ENCODE measurements around the gene CYGB. TPM values are rescaled to one million over a fixed set of nuclear protein-coding genes. Genes with fewer than 3 reads are reported as not detected.

Gene CYGB
- polyA plus RNA-seq, 1 of the 3 experiments (the other 2 are of a cell fraction) = 1.7 TPM

DNA sequence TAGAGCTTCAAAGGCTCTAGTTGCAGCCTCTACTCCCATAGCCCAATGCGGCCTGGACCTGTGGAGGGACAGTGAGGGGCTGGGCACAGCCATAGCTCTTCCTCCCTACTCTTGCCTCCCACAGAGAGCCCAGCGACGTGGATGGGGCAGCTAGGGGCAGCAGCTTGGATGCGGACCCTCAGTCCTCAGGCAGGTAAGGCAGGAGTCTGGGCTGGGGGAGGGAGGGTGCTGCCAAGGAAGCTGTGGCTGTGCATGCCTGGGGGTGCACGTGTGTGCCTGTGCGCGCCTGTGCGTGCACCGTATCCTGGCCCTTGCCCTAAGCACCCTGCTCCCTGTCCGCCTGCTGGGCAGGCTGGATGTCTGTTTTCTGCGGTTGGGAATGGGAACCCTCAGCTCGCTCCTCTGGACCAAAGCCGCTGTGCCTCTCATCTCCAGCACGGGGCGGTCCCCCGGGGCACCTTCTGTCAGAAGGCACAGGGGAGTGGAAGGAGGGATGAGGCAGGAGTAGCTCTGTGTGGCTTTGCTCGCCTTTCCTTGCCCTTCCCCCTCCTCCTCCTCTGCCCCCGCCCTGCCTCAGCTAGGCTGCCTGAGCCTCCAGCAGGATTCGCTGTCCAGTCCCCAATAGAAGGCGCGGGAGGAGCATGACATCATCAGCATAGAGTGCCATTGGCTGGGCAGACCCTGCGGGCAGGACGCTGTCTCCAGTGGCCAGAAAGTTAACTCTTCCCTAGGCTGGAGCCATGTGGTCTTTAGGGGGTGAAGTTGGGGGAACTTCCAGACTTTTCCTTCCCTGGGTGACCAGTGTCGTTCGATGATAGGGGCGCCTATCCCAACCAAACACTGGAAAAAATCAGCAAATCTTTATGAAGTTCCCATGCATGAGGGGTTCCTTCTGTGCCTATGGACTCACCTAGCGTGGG is 3.1 kb upstream of the CYGB start (continued):
- TF ChIP-seq, protein P1, sequence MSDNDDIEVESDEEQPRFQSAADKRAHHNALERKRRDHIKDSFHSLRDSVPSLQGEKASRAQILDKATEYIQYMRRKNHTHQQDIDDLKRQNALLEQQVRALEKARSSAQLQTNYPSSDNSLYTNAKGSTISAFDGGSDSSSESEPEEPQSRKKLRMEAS (IDR thresholded peaks at IDR 0.05; ENCODE audit: low read depth) = peak; percentile 92
- TF ChIP-seq NRF1 (IDR thresholded peaks at IDR 0.05; ENCODE audit: low read depth, low read length) = peak; percentile 32; the same call in 1 of the 2 replicates
- TF ChIP-seq RCOR1 (IDR thresholded peaks at IDR 0.05; ENCODE audit: low read length) = peak; percentile 75; the same call in 1 of the 2 replicates
- TF ChIP-seq, protein P2, sequence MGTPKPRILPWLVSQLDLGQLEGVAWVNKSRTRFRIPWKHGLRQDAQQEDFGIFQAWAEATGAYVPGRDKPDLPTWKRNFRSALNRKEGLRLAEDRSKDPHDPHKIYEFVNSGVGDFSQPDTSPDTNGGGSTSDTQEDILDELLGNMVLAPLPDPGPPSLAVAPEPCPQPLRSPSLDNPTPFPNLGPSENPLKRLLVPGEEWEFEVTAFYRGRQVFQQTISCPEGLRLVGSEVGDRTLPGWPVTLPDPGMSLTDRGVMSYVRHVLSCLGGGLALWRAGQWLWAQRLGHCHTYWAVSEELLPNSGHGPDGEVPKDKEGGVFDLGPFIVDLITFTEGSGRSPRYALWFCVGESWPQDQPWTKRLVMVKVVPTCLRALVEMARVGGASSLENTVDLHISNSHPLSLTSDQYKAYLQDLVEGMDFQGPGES (IDR thresholded peaks at IDR 0.05; ENCODE audit: low read depth, low read length) = no peak
- TF ChIP-seq POLR2AphosphoS5 (IDR thresholded peaks at IDR 0.05; ENCODE audit: low read depth, low read length) = peak; percentile 80

DNA sequence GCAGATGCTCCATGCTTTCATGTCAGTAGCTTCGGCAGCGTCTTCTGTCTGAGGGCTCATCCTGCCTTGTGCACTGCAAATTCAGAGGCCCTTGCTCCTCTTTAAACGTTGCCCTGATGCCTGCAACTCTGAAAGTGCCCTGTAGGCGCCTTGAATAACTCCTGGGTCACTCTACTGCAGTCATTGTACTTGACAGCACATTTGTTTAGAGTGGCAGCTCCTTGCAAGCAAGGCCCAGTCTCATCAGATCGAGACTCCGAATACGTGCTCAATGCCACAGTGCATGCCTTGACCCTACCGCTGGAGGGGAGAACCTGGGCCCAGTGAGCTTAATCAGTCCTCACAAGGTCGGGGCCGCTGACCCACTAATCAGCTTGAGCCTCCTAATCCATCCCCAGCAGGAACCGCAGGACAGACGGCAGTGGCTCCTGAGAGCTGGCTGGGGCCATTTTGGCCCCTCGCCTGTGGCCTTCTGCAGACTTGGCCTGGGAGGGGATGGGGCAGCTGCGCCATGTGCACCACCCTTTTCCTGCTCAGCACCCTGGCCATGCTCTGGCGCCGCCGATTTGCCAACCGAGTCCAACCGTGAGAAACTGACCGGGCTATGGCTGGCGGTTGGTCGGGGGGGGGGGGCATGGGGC is 2.2 kb upstream of the CYGB start, which contains the start of gene PRCD:
PRCD (plus strand) TSS at position 414 of the 641 bp plus-strand sequence; CDS start at position 512, 98 bp downstream.
- peak within 1 kb of the TSS in 1 of 2 experiments; percentile 99; a peak in 2 of 4 replicates for H3K27ac ChIP-seq (ENCODE audit: low read depth in 2 of 2, low read length in 1 of 2)
- CTCF ChIA-PET = interaction anchor here (0.9 to 15.7 kb wide), 8 partner anchors 7 to 158 kb away, joined by 3 to 679 read pairs (median 6); partner anchors contain the start of gene CYGB
- 88% methylated on average over 19 of the region's 22 CpGs for WGBS (ENCODE audit: low lambda C conversion rate)

DNA sequence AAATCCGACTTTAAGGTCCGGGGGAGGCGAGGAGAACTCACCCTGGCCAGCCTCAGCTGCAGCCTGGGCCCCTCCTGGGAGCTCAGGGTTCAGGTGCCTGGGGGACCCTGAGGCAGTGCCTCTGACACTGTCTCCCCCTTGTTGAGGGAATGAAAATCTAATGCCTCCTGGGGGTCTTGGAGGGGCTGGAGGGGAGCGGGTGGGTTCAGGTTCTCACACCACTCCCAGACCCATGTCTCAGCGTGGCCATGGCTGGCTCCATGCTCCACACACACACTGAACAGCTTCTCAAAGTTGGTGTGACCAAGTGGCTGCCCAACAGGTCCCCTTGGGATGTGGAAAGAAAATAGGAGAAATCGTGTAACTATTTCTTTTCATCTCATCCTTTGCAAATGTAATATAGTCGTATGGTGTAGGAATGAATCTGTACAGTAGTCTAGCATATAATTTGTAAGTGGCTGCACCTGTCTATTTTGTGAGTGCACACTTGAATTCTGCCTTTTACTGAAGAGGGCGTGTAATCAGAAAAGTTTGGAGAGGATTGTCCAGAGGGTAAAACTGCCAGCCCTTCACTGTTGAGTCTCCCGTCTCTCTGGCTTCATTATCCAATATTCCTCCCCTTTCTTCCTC is 1.5 kb upstream of the CYGB start:
- Histone ChIP-seq H3K27me3 (ENCODE audit: insufficient read depth) (peaks cover 48% of the 10 kb centered on the region), H3K79me2 (ENCODE audit: insufficient read depth) (no peaks in the 10 kb centered on the region), H3K9me3 (no peaks in the 10 kb centered on the region), H3K9me2 (no peaks in the 10 kb centered on the region), H3K4me2 (no peak overlapping the region), H3K4me1 (ENCODE audit: control insufficient read depth in 1 of 2, insufficient read depth in 2 of 2, low read depth in 1 of 2, low read length in 1 of 2) (peaks cover 3 to 85% of the 10 kb centered on the region in 2 experiments; a peak in 3 of 4 replicates), H3K9ac (no peak overlapping the region), H4K20me1 (ENCODE audit: insufficient read depth) (no peaks in the 10 kb centered on the region), H3K4me3 (ENCODE audit: low read depth in 2 of 2, low read length in 1 of 2) (no peak overlapping the region; a peak in 1 of 4 replicates), H3K36me3 (replicated peaks in 1 of 2; ENCODE audit: control insufficient read depth in 1 of 2, insufficient read depth in 2 of 2, low read length in 1 of 2) (no peaks in the 10 kb centered on the region), H3F3A (replicated peaks; ENCODE audit: insufficient read depth) (peaks cover 3% of the 10 kb centered on the region), H2AFZ (ENCODE audit: low read depth) (no peak overlapping the region), H3K27ac (ENCODE audit: low read depth in 2 of 2, low read length in 1 of 2) (peak overlapping the region in 1 of 2 experiments; percentile 99; a peak in 2 of 4 replicates)
- 84% methylated on average over 9 of the region's 9 CpGs for WGBS (ENCODE audit: low lambda C conversion rate)
- no peak for DNase-seq
- POLR2A ChIA-PET = interaction anchor here (1.9 to 2.1 kb wide), 2 partner anchors 10 to 11 kb away, joined by 9 to 34 read pairs; no protein-coding TSS in a partner anchor
- CTCF ChIA-PET = interaction anchor here (0.6 to 15.7 kb wide), 7 partner anchors 3 to 142 kb away, joined by 3 to 679 read pairs (median 29); partner anchors contain the start of genes CYGB and PRCD
- TF ChIP-seq RCOR1 (IDR thresholded peaks at IDR 0.05; ENCODE audit: low read length) = no peak
- no peak for TF ChIP-seq YY1 (IDR thresholded peaks at IDR 0.05; ENCODE audit: low read depth)
- no peak for TF ChIP-seq JUND (IDR thresholded peaks at IDR 0.05)
- no peak for TF ChIP-seq RFX5 (IDR thresholded peaks at IDR 0.05; ENCODE audit: low read length)
- no peak for TF ChIP-seq EZH2phosphoT487 (IDR thresholded peaks at IDR 0.05; ENCODE audit: borderline replicate concordance, low read depth)
- TF ChIP-seq TEAD4 (IDR thresholded peaks at IDR 0.05; ENCODE audit: borderline replicate concordance, insufficient read depth) = no peak
- TF ChIP-seq GATA2 (CRISPR knock-in tag; IDR thresholded peaks at IDR 0.05) = no peak
- no peak for TF ChIP-seq FOSL2 (IDR thresholded peaks at IDR 0.05; ENCODE audit: borderline replicate concordance, low read depth)
- TF ChIP-seq MEF2A (IDR thresholded peaks at IDR 0.05; ENCODE audit: borderline replicate concordance, low read depth) = no peak
- TF ChIP-seq GABPA (IDR thresholded peaks at IDR 0.05; ENCODE audit: low read depth) = no peak
- TF ChIP-seq, protein P3, sequence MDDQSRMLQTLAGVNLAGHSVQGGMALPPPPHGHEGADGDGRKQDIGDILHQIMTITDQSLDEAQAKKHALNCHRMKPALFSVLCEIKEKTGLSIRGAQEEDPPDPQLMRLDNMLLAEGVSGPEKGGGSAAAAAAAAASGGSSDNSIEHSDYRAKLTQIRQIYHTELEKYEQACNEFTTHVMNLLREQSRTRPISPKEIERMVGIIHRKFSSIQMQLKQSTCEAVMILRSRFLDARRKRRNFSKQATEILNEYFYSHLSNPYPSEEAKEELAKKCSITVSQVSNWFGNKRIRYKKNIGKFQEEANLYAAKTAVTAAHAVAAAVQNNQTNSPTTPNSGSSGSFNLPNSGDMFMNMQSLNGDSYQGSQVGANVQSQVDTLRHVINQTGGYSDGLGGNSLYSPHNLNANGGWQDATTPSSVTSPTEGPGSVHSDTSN (IDR thresholded peaks at IDR 0.05) = no peak
- TF ChIP-seq, protein P4, sequence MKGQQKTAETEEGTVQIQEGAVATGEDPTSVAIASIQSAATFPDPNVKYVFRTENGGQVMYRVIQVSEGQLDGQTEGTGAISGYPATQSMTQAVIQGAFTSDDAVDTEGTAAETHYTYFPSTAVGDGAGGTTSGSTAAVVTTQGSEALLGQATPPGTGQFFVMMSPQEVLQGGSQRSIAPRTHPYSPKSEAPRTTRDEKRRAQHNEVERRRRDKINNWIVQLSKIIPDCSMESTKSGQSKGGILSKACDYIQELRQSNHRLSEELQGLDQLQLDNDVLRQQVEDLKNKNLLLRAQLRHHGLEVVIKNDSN (IDR thresholded peaks at IDR 0.05; ENCODE audit: borderline replicate concordance, low read depth) = no peak
- no peak for TF ChIP-seq TCF12 (IDR thresholded peaks at IDR 0.05)
- no peak for TF ChIP-seq FOXJ3 (CRISPR knock-in tag; IDR thresholded peaks at IDR 0.05)

More for the DNA sequence above, 2.2 kb upstream of the CYGB start, which contains the start of gene PRCD:
- TF ChIP-seq FOXJ3 (CRISPR knock-in tag; IDR thresholded peaks at IDR 0.05) (0 out of 2 replicates have a peak, but pooled peaks have one; percentile 24), RFX5 (IDR thresholded peaks at IDR 0.05; ENCODE audit: low read length) (no peak)
- peak within 1 kb of the TSS; percentile 37 to 41 for H3K4me3 ChIP-seq (ENCODE audit: low read depth in 2 of 2, low read length in 1 of 2)
- H3K36me3 ChIP-seq (replicated peaks in 1 of 2; ENCODE audit: control insufficient read depth in 1 of 2, insufficient read depth in 2 of 2, low read length in 1 of 2) = no peaks in the 10 kb centered on the region
- H3K9ac ChIP-seq = no peak within 1 kb of the TSS
- H4K20me1 ChIP-seq (ENCODE audit: insufficient read depth) = no peaks in the 10 kb centered on the region
- H3K9me3 ChIP-seq = no peaks in the 10 kb centered on the region
- DNase-seq = peak; percentile 35
- H3K27me3 ChIP-seq (ENCODE audit: insufficient read depth) = peaks cover 46% of the 10 kb centered on the region
- POLR2A ChIA-PET = interaction anchor here (1.2 to 2.1 kb wide), 6 partner anchors 10 to 549 kb away, joined by 3 to 34 read pairs (median 6); no protein-coding TSS in a partner anchor
- peaks cover 10 to 88% of the 10 kb centered on the region in 2 experiments; a peak in 3 of 4 replicates for H3K4me1 ChIP-seq (ENCODE audit: control insufficient read depth in 1 of 2, insufficient read depth in 2 of 2, low read depth in 1 of 2, low read length in 1 of 2)
- H3K9me2 ChIP-seq = no peaks in the 10 kb centered on the region
- peaks cover 3% of the 10 kb centered on the region for H3F3A ChIP-seq (replicated peaks; ENCODE audit: insufficient read depth)
- H3K4me2 ChIP-seq = peak within 1 kb of the TSS; percentile 57
- no peaks in the 10 kb centered on the region for H3K79me2 ChIP-seq (ENCODE audit: insufficient read depth)
- H2AFZ ChIP-seq (ENCODE audit: low read depth) = peak within 1 kb of the TSS; percentile 75; the same call in 1 of the 2 replicates

All from SK-N-SH (cell line).